Stimulated activated naive CD8-positive, alpha-beta T cell treated with anti-CD3 and anti-CD28 coated beads, Interleukin-15, Interleukin-2, amounts not matched to agents 100 ng/mL and 50 ng/mL, for 24 hours (primary cell): ENCODE results near the gene H1-8.
"Not testable (repeated sequence)": the region's sequence is repeated elsewhere in the genome, so short reads cannot be mapped to it uniquely, and the experiment has no call there.

Experiments used
- H3K27ac Mint-ChIP-seq: one replicate; pipeline ENCODE4 v1.8.0; 2021; ENCODE audit warnings: mild to moderate bottlenecking, mixed read lengths
- H3K27me3 Mint-ChIP-seq: one replicate; pipeline ENCODE4 v1.8.0; 2021; ENCODE audit warnings: mixed read lengths
- H3K36me3 Mint-ChIP-seq: one replicate; pipeline ENCODE4 v1.8.0; 2021; ENCODE audit warnings: low read depth, mixed read lengths
- H3K4me1 Mint-ChIP-seq: one replicate; pipeline ENCODE4 v1.8.0; 2021; ENCODE audit warnings: low read depth, mixed read lengths
- H3K4me3 Mint-ChIP-seq: one replicate; pipeline ENCODE4 v1.8.0; 2021; ENCODE audit warnings: mild to moderate bottlenecking, mixed read lengths
- H3K9me3 Mint-ChIP-seq: one replicate; pipeline ENCODE4 v1.8.0; 2021; ENCODE audit warnings: mixed read lengths

H1-8 gene

DNA sequence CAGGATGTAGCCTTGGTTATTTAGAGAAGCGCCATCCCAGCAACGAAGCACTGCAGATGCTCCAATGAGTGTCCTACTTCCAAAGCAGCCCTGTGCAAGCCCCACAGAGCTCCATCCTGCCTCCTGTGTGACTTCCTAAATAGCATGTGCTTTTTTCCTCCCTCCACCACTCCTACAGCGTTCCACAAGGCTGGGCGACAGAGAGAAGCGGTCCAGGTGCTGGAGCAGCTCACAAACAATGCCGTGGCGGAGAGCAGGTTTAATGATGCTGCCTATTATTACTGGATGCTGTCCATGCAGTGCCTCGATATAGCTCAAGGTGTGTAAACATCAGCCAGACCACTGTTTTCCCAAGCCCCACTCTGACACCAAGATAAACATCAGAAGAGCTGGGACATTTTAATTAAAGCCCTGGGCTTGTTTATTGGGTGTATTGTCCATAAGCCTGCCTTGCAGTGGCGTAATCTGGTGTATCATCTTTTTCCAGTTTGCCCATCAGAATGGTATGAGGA lies 36.7 kb upstream of the H1-8 start:
- Mint-ChIP-seq H3K27me3 (no peaks in the 10 kb centered on the region), H3K36me3 (peaks cover 6% of the 10 kb centered on the region), H3K4me3 (no peak overlapping the region), H3K9me3 (no peaks in the 10 kb centered on the region), H3K27ac (no peak overlapping the region), H3K4me1 (no peaks in the 10 kb centered on the region)

- H3K36me3 Mint-ChIP-seq = peaks cover 8% of the 10 kb centered on the region
- H3K9me3 Mint-ChIP-seq = no peaks in the 10 kb centered on the region
- no peaks in the 10 kb centered on the region for H3K4me1 Mint-ChIP-seq
- no peaks in the 10 kb centered on the region for H3K27me3 Mint-ChIP-seq
- no peak overlapping the region for H3K4me3 Mint-ChIP-seq
- H3K27ac Mint-ChIP-seq = no peak overlapping the region
These were observed 35.7 kb upstream of the H1-8 start for GRCh38 chr3:129507181-129507831.

- H3K4me3 Mint-ChIP-seq = no peak overlapping the region
- no peaks in the 10 kb centered on the region for H3K27me3 Mint-ChIP-seq
- peaks cover 4% of the 10 kb centered on the region for H3K36me3 Mint-ChIP-seq
- no peaks in the 10 kb centered on the region for H3K9me3 Mint-ChIP-seq
- no peaks in the 10 kb centered on the region for H3K4me1 Mint-ChIP-seq
- no peak overlapping the region for H3K27ac Mint-ChIP-seq
These were observed 30.4 kb upstream of the H1-8 start for GRCh38 chr3:129512595-129512994.

- peaks cover 4% of the 10 kb centered on the region for H3K36me3 Mint-ChIP-seq
- H3K4me1 Mint-ChIP-seq = no peaks in the 10 kb centered on the region
- H3K9me3 Mint-ChIP-seq = no peaks in the 10 kb centered on the region
- H3K4me3 Mint-ChIP-seq = no peak overlapping the region
- H3K27me3 Mint-ChIP-seq = no peaks in the 10 kb centered on the region
- no peak overlapping the region for H3K27ac Mint-ChIP-seq
These were observed 29.3 kb upstream of the H1-8 start for GRCh38 chr3:129513705-129514104.

GRCh38 chr3:129514110-129514509 lies 28.9 kb upstream of the H1-8 start:
- H3K9me3 Mint-ChIP-seq = no peaks in the 10 kb centered on the region
- H3K4me1 Mint-ChIP-seq = no peaks in the 10 kb centered on the region
- no peak overlapping the region for H3K27ac Mint-ChIP-seq
- H3K36me3 Mint-ChIP-seq = peaks cover 4% of the 10 kb centered on the region
- H3K27me3 Mint-ChIP-seq = no peaks in the 10 kb centered on the region
- H3K4me3 Mint-ChIP-seq = no peak overlapping the region

DNA sequence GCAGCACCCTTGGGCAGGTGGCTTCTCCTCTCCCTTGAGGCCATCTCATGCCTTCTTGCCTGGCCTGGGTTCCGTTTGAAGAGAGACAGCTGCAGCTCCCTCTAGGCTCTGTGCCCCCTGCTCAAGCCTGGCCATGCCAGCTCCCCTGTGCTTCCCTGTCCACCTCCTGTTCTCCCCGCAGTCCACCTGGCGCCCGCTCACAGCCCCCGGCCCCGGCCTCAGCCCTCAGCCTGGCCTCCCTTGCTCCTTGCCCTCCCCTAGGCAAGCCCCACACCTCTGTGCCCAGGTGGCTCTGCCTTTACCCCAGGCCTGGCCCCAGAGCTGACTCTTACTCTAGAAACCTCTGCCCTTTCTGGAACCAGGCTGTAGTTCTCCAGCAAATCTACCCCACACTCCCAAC lies 28.4 kb upstream of the H1-8 start:
- Mint-ChIP-seq H3K27ac (no peak overlapping the region), H3K4me1 (no peaks in the 10 kb centered on the region), H3K36me3 (peaks cover 4% of the 10 kb centered on the region), H3K4me3 (no peak overlapping the region), H3K9me3 (no peaks in the 10 kb centered on the region), H3K27me3 (no peaks in the 10 kb centered on the region)

DNA sequence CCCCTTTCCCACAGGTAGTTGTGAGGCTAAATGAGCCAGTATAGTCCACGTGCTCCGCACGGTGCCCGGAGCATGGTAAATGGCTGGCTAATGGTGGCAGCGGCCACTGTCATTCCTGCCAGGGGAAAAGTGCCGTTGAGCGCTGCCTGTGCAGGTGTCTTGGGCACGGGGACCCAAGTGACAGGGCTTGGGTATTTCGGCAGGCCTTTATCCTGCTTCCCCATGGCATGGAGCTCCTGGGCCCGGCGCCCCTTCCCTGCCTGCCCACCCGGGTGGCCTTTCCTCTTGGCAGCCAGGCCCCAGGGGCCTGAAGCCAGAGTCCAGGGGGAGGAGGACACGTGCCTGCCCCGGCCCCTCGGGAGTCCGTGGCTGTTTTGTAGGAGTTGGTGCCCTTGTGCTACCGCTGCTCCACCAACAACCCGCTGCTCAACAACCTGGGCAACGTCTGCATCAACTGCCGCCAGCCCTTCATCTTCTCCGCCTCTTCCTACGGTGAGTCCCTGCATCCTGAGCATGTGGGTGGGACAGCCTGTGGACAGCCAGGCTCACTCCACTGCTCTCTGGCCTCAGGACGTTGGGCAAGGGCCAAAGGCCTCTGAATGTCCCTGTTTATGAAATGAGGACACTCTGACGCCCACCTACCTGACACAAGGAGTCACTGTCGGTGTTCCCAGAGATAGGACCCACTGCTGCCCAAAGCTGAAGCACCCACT lies 27.7 kb upstream of the H1-8 start:
- H3K27ac Mint-ChIP-seq, H3K36me3 Mint-ChIP-seq, H3K4me3 Mint-ChIP-seq, H3K27me3 Mint-ChIP-seq, H3K4me1 Mint-ChIP-seq, H3K9me3 Mint-ChIP-seq: not testable (repeated sequence)

- not testable (repeated sequence) for H3K27ac Mint-ChIP-seq, H3K9me3 Mint-ChIP-seq, H3K4me1 Mint-ChIP-seq, H3K27me3 Mint-ChIP-seq, H3K36me3 Mint-ChIP-seq, H3K4me3 Mint-ChIP-seq
These were observed 27.0 kb upstream of the H1-8 start for GRCh38 chr3:129515821-129516432.

GRCh38 chr3:129517516-129517915 lies 25.5 kb upstream of the H1-8 start:
- no peak overlapping the region for H3K4me3 Mint-ChIP-seq
- no peaks in the 10 kb centered on the region for H3K27me3 Mint-ChIP-seq
- H3K36me3 Mint-ChIP-seq = no peaks in the 10 kb centered on the region
- no peaks in the 10 kb centered on the region for H3K4me1 Mint-ChIP-seq
- H3K27ac Mint-ChIP-seq = no peak overlapping the region
- H3K9me3 Mint-ChIP-seq = no peaks in the 10 kb centered on the region

GRCh38 chr3:129518038-129518561 lies 24.9 kb upstream of the H1-8 start:
- H3K36me3 Mint-ChIP-seq = no peaks in the 10 kb centered on the region

GRCh38 chr3:129518581-129518980 lies 24.4 kb upstream of the H1-8 start:
- Mint-ChIP-seq H3K4me3 (no peak overlapping the region), H3K4me1 (no peaks in the 10 kb centered on the region), H3K27me3 (no peaks in the 10 kb centered on the region), H3K27ac (no peak overlapping the region), H3K9me3 (no peaks in the 10 kb centered on the region), H3K36me3 (no peaks in the 10 kb centered on the region)

More at GRCh38 chr3:129518038-129518561, 24.9 kb upstream of the H1-8 start:
- Mint-ChIP-seq H3K4me3 (no peak overlapping the region), H3K27me3 (no peaks in the 10 kb centered on the region), H3K27ac (no peak overlapping the region), H3K4me1 (no peaks in the 10 kb centered on the region), H3K9me3 (no peaks in the 10 kb centered on the region)

- no peaks in the 10 kb centered on the region for H3K36me3 Mint-ChIP-seq
- no peak overlapping the region for H3K4me3 Mint-ChIP-seq
- H3K27me3 Mint-ChIP-seq = no peaks in the 10 kb centered on the region
- H3K4me1 Mint-ChIP-seq = no peaks in the 10 kb centered on the region
- H3K9me3 Mint-ChIP-seq = no peaks in the 10 kb centered on the region
- no peak overlapping the region for H3K27ac Mint-ChIP-seq
These were observed 23.5 kb upstream of the H1-8 start for GRCh38 chr3:129519449-129519848.

DNA sequence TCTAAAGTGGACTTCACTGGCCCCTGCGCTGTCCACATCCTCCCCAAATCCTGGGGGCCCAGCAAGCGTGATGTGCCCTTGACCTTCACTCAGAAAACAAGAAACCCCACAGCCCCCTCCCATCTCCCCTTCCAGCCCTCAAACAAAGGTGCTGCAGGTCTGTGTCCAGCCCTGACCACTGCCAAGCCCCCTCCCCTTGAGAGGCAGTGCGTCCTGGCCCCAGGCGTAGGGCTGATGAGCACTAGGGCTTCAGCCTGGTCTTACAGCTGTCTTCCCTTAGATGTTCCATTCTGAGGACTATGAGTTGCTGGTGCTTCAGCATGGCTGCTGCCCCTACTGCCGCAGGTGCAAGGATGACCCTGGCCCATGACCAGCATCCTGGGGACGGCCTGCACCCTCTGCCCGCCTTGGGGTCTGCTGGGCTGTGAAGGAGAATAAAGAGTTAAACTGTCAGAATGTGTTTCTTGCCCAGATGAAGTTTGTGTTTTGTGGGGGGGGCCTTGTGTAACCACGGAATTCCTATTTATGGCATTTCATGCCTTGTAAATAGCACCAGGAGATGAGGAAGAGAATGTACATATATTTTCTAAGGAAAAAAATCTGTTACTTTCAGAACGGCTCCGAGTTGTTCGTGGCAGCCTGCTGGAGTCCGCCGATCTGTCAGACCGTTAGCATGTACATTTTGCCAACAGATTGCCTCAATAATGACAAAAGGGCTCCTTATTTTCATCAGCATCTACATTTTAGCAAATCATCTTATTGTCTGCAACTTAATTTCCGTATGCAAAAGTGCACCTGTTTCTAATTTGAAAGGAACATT lies 22.9 kb upstream of the H1-8 start:
- H3K4me1 Mint-ChIP-seq = no peaks in the 10 kb centered on the region
- no peaks in the 10 kb centered on the region for H3K27me3 Mint-ChIP-seq
- no peaks in the 10 kb centered on the region for H3K9me3 Mint-ChIP-seq
- H3K27ac Mint-ChIP-seq = no peak overlapping the region
- no peak overlapping the region for H3K4me3 Mint-ChIP-seq
- no peaks in the 10 kb centered on the region for H3K36me3 Mint-ChIP-seq

GRCh38 chr3:129520960-129521359 lies 22.0 kb upstream of the H1-8 start:
- H3K9me3 Mint-ChIP-seq = no peaks in the 10 kb centered on the region
- peaks cover under 1% of the 10 kb centered on the region for H3K4me1 Mint-ChIP-seq
- no peak overlapping the region for H3K27ac Mint-ChIP-seq
- H3K27me3 Mint-ChIP-seq = no peaks in the 10 kb centered on the region
- H3K4me3 Mint-ChIP-seq = no peak overlapping the region
- H3K36me3 Mint-ChIP-seq = no peaks in the 10 kb centered on the region

DNA sequence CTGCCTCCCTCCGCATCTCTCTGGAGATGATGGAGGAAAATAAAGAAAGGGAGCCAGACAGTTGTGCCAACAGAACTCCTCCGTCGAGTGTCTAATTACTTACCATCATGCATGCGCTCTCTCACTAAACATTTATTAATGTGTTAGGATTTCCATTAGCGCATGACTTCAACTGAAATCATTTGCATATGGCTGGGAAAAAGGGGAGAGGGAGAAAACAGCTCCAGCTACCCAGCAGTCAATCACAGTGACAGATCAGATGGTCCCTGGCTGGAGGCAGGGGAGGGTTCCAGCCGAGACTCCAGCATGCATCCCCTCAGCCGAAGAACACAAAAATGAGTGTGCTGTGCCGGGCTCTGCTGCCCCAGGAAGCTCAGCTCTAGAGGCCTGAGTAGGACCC lies 21.4 kb upstream of the H1-8 start:
- H3K27me3 Mint-ChIP-seq = no peaks in the 10 kb centered on the region
- peaks cover 5% of the 10 kb centered on the region for H3K4me1 Mint-ChIP-seq
- H3K27ac Mint-ChIP-seq = no peak overlapping the region
- H3K9me3 Mint-ChIP-seq = no peaks in the 10 kb centered on the region
- no peaks in the 10 kb centered on the region for H3K36me3 Mint-ChIP-seq
- H3K4me3 Mint-ChIP-seq = no peak overlapping the region
